Stimulated activated CD8-positive, alpha-beta memory T cell treated with anti-CD3 and anti-CD28 coated beads, Interleukin-4, amount 100 ng/mL, for 48 hours (primary cell): ENCODE data around the gene DDX60.
"Not testable (repeated sequence)": the region's sequence is repeated elsewhere in the genome, so short reads cannot be mapped to it uniquely, and the experiment has no call there.

Experiments
- DNase-seq: peaks from one replicate; pipeline ENCODE4 v3.0.0-alpha.2; 2020

DDX60 gene

GRCh38 chr4:168285850-168286249 lies 32.7 kb downstream of the DDX60 start:
- DNase-seq, result not testable (repeated sequence)

DNA sequence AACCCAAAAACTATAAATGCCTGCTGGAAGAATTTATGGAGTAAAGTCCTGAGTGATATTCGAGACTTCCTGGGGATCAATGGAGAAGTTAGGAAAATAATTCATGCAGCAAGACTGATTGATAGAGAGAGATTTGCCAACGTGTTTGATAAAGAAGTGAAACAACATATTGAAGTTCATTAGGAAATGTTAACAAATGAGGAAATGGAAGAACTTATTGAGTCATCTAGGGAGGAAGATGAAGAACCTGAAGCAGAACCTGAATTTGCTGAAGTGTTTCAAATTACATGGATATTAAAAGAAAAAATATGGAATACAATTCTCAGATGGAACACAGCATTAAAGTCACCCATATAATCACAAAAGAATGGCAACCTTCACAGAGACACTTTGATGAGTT lies 39.0 kb downstream of the DDX60 start:
- no peak for DNase-seq

- DNase-seq, result no peak
Observed at GRCh38 chr4:168275836-168276235, 42.7 kb downstream of the DDX60 start.

DNA sequence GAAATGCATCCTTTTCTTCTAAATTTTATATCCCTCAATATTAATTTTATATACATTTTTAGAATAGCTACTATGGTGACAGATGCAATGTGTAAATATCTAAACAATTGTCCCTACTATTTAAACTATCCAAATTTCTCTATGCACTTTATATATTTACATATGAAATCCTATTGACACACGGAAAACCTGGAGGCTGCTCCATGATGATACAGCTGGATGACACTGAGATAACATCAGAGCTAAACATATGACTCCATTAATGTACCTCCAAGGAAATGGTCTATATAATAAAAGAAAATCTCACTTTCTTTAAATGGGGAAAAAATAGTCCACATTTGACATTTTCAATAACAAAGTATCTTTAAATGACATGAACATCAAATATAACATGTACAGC lies 43.7 kb downstream of the DDX60 start:
- no peak for DNase-seq

GRCh38 chr4:168273838-168274237 lies 44.7 kb downstream of the DDX60 start:
- DNase-seq, result no peak

- no peak for DNase-seq
Observed at GRCh38 chr4:168272488-168272887, 46.1 kb downstream of the DDX60 start.

DNA sequence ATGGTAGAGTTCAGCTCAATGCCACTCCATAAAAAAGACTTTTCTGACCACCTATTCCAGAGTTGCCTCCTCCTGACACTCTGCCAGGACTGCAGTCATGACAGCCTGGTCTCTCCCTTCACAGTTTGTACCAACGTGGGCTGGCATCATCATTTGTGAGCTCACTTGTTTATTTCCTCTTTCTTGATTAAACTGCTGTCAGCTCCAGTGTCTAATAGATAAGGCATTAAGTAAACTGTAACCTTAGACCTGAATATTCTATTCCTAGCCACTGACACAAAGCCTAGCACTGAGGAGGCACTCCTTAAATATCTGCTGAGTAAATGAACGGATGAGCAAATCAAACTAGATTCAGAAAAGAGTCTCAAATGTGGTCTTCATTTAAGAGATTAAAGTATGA lies 48.7 kb downstream of the DDX60 start:
- no peak for DNase-seq

- no peak for DNase-seq
Observed at GRCh38 chr4:168265327-168265726, 53.2 kb downstream of the DDX60 start.

GRCh38 chr4:168264903-168265302 lies 53.6 kb downstream of the DDX60 start:
- DNase-seq, result no peak

DNA sequence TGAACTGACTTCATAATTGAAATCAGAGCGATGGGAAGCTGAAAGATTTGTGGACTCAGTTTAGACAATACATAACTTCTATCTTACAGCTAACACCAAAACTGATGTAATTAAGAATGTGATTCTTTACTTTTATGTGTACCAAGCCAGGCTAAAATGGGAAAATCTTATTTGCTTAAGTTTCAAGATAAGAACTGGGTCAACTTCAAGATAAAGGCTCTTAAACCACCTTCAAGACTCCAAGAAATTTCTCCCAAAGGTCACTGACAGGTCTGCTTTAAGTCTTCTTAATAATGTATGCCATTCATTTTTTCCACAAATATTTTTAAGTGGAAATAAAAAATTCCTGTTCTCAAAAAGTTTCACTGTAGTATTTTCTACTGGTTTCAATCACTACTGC lies 55.5 kb downstream of the DDX60 start:
- DNase-seq, result no peak

GRCh38 chr4:168259096-168259495 lies 59.5 kb downstream of the DDX60 start:
- DNase-seq, result no peak

GRCh38 chr4:168257768-168258167 lies 60.8 kb downstream of the DDX60 start:
- DNase-seq, result no peak

DNA sequence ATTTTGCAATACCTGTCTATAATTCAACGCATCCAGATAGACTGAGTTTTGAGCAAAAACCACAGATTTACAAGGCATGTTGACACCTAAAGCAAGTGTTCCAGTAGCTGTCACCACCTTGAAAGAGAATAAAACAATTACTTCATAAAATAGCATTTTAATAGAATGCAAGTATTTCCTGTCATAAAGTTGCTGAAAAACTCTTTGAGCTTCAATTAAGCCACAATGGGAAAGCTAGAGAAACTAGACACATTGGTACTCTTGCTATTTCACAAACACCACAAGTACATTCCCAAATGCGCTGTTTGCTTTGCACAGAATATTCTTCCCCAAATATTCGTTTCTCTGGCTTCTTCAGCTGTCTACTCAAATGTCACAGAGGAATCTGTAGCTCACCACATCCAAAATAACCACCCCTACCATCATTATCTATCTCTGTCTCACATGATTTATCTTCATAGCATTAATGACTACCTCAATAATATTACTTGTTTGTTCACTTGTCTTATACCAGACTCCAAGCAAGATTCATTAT lies 70.3 kb downstream of the DDX60 start:
- DNase-seq, result no peak

DNA sequence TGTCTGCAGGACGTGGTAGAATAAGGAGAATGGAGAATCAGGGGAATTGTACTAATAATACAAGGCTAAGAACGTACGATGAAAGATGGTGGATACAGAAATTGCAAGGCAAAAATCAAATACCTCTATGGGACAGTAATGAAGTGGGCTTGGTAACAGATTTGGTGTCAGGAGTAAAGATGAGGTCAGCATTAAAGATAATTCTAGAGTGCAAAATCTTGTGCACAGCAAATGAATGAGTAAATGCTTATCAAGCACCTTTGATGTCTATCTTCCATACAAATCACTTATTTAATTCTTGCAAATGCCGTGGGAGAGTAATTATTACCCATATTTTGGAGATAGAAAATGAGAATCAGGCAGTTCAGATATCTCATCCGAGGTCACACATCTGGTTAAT lies 70.9 kb downstream of the DDX60 start:
- DNase-seq, result no peak

GRCh38 chr4:168241953-168242352 lies 76.6 kb downstream of the DDX60 start:
- DNase-seq, result no peak

DNA sequence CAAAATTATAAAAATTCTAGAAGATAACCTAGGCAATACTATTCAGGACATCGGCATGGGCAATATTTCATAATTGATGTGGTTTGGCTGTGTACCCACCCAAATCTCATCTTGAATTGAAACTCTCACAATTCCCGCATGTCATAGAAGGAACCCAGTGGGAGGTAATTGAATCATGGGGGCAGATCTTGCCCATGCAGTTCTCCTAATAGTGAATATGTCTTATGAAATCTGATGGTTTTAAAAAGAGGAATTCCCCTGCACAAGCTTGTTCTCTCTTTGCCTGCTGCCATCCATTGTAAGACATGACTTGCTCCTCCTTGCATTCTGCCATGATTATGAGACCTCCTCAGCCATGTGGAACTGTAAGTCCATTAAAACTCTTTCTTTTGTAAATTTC lies 77.7 kb downstream of the DDX60 start:
- no peak for DNase-seq

- no peak for DNase-seq
Observed at GRCh38 chr4:168221301-168221700, 97.3 kb downstream of the DDX60 start.

DNA sequence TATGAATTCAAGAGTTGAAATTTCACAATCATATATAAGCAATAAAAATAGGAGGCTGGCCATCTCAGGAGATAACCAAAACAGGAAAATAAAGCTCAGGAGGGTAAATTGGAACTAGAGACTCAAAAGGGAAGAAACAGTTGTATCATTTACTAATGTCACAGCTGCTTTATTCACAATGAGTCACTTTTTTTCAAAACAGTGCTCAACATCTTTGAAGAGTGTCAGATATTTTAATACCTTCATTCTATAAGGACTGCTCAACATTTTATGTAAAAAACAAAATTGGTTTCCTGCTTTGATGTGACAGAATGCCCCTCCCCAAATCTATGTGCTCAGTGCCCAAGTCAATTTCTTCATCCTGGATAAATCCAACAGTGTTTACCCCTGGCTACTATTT lies 97.7 kb downstream of the DDX60 start:
- no peak for DNase-seq

GRCh38 chr4:168218645-168219044 lies 99.9 kb downstream of the DDX60 start:
- DNase-seq, result no peak

DNA sequence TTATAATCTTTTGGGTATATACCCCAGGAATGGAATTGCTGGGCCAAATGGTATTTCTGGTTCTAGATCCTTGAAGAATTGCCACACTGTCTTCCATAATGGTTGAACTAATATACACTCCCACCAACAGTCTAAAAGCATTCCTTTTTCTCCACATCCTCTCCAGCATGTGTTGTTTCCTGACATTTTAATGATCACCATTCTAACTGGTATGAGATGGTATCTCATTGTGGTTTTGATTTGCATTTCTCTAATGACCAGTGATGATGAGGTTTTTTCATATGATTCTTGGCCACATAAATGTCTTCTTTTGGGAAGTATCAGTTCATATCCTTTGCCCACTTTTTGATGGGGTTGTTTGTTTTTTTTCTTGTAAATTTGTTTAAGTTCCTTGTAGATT lies 105.0 kb downstream of the DDX60 start:
- not testable (repeated sequence) for DNase-seq

DNA sequence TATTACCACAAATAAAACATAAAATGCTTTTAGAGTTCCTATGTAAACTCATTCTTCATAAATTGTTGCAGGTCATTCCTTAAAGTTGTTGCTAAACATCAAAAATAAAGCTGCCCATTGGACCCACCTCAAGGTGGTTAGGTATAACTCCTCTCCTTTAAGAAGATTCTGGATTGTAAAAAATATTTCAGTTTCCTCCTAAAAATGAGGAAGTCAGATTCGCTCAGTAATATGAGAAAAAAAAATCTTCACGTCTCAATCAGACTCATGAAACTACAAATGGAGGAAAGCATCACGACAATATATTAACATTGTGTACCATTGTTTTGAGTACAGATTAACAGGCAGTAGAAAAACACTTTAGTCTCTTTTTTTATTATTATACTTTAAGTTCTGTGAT lies 105.9 kb downstream of the DDX60 start:
- DNase-seq, result no peak

GRCh38 chr4:168208957-168209614 lies 109.5 kb downstream of the DDX60 start:
- no peak for DNase-seq

GRCh38 chr4:168203233-168203911 lies 115.2 kb downstream of the DDX60 start:
- no peak for DNase-seq

DNA sequence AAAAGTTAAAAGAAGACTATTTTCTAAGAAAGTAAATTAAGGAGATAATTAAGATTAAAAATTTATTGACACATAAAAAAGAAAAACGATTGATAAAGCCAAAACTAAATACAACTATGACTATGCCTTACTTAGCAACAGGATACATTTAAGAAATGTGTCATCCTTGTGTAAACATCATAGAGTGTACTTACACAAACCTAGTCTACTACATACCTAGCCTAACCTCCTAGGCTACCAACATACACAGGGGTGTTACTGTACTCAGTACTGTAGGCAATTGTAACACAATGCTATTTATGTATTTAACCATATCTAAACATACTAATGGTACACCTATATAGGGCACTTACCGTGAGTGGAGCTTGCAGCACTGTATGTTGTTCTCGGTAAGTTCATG lies 117.9 kb downstream of the DDX60 start:
- DNase-seq, result no peak
